ENCODE measurements around the gene RIPPLY1. TPM values are rescaled to one million over a fixed set of nuclear protein-coding genes. Genes with fewer than 3 reads are reported as not detected.

Gene RIPPLY1
- polyA plus RNA-seq, 1 experiment: 0.06 TPM

DNA sequence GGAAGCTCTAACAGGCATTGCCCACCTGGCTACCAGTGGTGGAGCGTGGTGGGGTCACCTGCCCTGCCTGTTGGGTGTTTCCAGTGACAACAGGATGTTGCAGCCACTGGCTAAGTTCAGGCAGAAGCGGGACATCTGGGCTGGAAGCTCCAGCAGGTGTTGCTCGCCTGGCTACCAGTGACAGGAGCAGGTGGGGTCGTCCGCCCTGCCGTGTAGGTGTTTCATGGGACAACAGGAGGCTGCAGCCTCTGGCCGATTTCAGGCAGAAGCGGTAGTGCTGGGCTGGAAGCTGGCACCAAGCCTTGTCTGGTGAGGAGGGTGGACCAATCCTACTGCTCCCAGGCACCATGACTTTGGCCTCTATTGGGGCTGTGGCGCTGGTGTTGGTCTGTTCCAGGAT, 39.4 kb downstream of the RIPPLY1 start:
- ChIA-PET CTCF (interaction anchor here (0.6 to 2.5 kb wide), 5 partner anchors 9 to 981 kb away, joined by 3 to 6 read pairs (median 4); no protein-coding TSS in a partner anchor), POLR2A (no interaction called here)

DNA sequence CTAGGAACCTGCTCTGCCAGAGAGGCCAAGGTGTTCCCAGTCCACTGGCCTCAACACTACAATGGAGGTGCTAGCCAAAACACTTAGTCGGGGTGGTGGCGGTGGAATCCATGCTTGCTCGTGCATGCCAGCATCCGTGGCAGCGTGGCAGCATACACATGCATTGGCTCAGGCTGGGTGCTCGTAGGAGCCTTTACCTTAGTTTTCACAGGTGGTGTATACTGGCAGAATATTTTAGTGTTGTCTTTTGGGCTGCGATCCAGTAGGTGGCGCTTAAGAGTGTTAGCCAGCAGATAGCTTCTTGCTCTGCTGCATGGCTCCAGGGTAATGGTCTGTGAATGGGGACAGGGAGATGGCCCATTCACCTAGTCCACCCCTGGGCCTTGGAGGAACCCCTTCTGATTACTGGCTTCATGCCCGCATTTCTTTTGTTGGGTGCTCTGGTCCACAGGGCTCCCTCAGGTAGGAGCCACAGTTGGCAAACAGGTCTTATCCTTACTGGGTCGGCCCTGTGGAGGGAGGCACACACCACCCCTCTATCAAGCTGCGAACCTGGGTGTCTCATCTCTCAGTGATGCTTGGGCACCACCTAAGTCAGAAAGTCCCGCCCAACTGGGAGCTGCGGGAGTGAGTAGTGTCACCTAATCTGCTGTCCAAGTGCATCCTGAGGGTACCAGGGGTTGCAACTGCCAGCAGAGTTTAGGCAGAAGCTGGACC, 40.0 kb downstream of the RIPPLY1 start:
- DNase-seq (ENCODE audit: low read depth): no peak
- H3K36me3 ChIP-seq (ENCODE audit: control insufficient read depth, insufficient read depth, low read length): no peaks in the 10 kb centered on the region; the same call in 1 of the 2 replicates
- CTCF ChIA-PET: interaction anchor here (0.6 to 2.5 kb wide), 5 partner anchors 9 to 982 kb away, joined by 3 to 6 read pairs (median 4); no protein-coding TSS in a partner anchor
- POLR2A ChIA-PET: no interaction called here
- no peaks in the 10 kb centered on the region for H3K27me3 ChIP-seq (ENCODE audit: control insufficient read depth, insufficient read depth, low read length)
- TF ChIP-seq, protein P1, sequence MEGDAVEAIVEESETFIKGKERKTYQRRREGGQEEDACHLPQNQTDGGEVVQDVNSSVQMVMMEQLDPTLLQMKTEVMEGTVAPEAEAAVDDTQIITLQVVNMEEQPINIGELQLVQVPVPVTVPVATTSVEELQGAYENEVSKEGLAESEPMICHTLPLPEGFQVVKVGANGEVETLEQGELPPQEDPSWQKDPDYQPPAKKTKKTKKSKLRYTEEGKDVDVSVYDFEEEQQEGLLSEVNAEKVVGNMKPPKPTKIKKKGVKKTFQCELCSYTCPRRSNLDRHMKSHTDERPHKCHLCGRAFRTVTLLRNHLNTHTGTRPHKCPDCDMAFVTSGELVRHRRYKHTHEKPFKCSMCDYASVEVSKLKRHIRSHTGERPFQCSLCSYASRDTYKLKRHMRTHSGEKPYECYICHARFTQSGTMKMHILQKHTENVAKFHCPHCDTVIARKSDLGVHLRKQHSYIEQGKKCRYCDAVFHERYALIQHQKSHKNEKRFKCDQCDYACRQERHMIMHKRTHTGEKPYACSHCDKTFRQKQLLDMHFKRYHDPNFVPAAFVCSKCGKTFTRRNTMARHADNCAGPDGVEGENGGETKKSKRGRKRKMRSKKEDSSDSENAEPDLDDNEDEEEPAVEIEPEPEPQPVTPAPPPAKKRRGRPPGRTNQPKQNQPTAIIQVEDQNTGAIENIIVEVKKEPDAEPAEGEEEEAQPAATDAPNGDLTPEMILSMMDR (IDR thresholded peaks at IDR 0.05; ENCODE audit: insufficient read depth, low read depth, low read length): peak; percentile 24; the same call in 1 of the 2 replicates
- no peak overlapping the region for H3K4me3 ChIP-seq (ENCODE audit: low read depth, low read length)

More for the DNA sequence above, 39.4 kb downstream of the RIPPLY1 start:
- Histone ChIP-seq H3K27me3 (ENCODE audit: control insufficient read depth, insufficient read depth, low read length) (no peaks in the 10 kb centered on the region), H3K36me3 (ENCODE audit: control insufficient read depth, insufficient read depth, low read length) (no peaks in the 10 kb centered on the region; the same call in 1 of the 2 replicates), H3K4me3 (ENCODE audit: low read depth, low read length) (no peak overlapping the region)
- no peak for DNase-seq (ENCODE audit: low read depth)
- TF ChIP-seq, protein P1 (IDR thresholded peaks at IDR 0.05; ENCODE audit: insufficient read depth, low read depth, low read length): no peak

Other genes with a start within 250 kb of the RIPPLY1 start
- 0.09 and 0.10 TPM in 2 replicates for gene RNF128, start 176.6 kb downstream of the RIPPLY1 start, polyA plus RNA-seq (2011; rRNA removed)
- 4.5 and 9.1 TPM in 2 replicates for gene TBC1D8B, start 100.7 kb downstream of the RIPPLY1 start, polyA plus RNA-seq (2011; rRNA removed)
- gene CLDN2, start 17.1 kb upstream of the RIPPLY1 start, polyA plus RNA-seq (2011; rRNA removed): not detected in 2 replicates
- 12.3 and 24.2 TPM in 2 replicates for gene MORC4, start 96.9 kb upstream of the RIPPLY1 start, polyA plus RNA-seq (2011; rRNA removed)
- gene RBM41, start 215.5 kb upstream of the RIPPLY1 start, polyA plus RNA-seq (2011; rRNA removed): 3.0 and 6.5 TPM in 2 replicates